Epidermal melanocyte (primary cell): ENCODE data around the gene RFC4.
"Not testable (repeated sequence)": the region's sequence is repeated elsewhere in the genome, so short reads cannot be mapped to it uniquely, and the experiment has no call there.

Experiments used
- DNase-seq: peaks from one replicate; pipeline ENCODE4 v3.0.0; 2011; ENCODE audit warnings: low spot score; ENCODE audit not compliant: insufficient read length

RFC4 gene

DNA sequence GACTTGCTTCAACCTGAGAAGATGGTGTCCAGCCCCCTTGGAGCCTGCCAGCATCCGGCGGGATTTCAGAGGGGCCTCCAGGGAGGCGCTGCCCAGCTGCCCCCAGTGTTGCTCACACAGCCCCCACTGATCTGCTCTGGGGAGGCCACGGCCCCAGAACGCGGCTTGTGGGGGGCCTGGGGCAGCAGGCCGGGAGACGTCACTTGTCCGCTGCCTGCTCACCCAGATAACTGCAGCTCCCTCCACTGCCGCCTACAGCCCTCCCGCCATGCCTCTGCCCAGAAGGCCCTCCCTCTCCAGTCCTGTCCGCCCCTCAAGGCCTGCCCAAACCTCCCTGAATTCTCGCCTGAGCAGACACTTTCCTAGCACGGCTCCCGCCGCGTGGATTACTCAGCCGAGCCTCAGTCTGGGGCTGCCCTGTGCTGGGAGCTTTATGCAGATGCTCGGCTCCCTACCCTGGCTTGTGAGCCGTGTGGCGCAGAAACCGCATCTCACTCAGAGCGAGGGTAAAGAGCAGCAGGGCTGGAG is 19.1 kb upstream of the RFC4 start:
- no peak for DNase-seq

DNA sequence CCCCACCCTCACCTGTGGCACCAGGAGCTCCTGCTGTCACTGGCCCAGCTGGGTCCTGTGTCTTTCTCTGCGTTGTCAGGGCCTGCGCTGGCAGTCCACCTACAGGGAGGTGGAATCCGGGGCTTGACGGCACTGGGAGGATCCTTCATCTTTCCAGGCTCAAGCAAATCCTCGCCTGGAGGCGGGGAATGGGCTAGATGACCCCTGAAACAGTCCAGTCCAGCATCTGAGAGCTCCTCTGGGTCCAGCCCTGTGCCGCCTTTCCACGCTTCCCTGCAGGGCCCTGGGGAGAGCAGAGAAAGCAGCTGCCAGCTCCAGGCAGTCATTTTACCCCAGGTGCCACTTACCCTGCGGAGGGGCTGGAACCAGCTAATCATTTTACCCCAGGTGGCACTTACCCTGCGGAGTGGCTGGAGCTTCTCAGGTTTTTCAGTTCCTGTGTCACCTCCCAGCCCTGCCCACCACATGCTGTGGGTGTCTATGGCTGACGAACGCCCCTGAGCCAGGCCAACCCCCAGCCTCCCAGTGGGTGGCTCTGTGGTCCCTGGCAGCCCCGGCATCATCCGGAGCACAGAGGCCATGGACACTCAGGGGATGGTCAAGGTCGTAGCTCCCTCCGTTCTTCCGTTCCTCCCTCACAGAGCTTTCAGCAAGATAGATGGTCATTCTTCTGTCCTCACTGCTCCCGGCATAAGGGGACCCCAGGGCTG is 18.3 kb upstream of the RFC4 start:
- no peak for DNase-seq

DNA sequence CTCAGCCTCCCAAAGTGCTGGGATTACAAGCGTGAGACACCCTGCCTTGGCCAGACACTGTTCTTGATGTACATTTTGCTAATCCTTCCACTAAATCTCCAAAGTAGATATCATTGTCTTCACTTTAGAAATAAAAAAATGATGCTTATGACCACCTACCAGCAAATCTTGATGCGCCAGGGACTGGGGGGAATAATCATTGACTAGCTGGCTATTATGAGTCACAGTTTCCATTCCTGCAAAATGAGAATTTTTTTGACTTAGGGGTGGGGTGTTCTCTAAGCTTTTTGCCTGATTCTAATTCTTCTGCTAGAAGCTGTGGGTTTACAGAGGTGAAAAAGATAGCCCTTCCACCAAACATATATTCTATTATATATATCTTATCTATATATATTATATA is 17.1 kb upstream of the RFC4 start:
- DNase-seq = no peak

DNA sequence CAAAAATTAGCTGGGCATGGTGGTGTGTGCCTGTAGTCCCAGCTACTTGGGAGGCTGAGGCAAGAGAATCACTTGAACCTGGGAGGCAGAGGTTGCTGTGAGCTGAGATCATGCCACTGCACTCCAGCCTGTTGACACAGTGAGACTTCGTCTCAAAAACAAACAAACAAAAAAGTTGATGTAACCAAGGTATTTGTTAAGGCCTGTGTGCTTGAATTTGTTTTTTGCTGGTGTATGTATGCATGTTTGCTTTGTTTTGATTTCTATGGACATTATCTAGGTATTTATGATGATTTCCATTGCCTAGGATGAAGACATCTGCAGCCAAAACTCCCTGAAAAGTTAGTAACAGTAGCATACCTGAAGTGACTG is 16.1 kb upstream of the RFC4 start:
- DNase-seq = not testable (repeated sequence)

DNA sequence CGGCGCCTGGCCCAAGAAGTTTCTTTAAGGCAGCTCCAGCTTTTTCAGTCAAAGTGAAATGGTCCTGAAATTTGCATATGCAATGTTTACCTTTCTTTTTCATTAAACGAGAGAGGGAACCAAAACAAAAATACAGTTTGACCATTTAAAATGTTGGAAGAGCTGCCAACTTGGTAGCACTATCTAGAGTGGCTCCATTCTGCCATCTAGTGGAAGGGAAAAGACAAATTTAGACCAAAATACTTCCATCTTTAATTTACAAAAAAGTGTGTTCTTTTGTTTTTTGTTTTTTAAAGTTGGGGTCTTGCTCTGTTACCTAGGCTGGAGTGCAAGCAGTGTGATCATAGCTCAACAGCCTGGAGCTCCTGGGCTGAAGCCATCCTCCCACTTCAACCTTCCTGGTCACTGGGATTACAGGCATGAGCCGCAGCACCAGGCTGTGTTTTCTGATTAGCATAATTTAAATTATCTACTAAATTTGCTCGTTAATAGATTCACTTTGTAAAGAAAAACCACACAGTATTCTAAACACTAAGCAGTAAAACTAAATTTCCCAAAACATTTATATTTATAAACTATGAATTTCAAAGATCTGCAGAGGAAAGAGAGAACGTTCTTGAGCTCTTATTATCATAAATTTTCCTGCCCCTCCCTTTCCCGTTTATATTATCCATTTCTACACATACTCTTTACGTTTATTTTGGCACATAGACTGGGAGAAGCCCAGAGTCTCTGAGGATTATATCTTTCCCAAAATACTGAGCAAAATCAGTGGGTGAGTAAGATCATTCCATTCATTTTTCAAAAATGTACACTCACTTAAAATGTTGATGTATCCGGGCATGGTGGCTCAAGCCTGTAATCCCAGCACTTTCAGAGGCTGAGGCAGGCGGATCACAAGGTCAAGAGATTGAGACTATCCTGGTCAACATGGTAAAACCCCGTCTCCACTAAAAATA is 15.4 kb upstream of the RFC4 start:
- DNase-seq = no peak

DNA sequence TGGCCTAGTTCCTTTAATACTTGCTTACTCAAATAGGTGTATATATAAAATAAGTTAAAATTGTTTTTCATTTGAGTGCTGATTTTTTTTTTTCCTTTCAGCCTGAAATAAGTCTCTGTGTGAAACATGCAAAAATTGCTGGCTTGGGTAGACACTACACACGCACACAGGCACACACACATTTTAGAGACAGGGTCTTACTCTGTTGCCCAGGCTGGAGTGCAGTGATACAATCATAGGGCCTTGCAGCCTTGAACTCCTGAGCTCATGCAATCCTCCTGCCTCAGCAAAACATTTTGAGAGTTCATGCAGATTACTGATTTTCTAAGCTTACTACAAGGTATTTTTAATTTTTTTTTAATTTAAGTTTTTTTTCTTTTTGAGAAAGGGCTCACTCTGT is 12.7 kb upstream of the RFC4 start:
- no peak for DNase-seq

DNA sequence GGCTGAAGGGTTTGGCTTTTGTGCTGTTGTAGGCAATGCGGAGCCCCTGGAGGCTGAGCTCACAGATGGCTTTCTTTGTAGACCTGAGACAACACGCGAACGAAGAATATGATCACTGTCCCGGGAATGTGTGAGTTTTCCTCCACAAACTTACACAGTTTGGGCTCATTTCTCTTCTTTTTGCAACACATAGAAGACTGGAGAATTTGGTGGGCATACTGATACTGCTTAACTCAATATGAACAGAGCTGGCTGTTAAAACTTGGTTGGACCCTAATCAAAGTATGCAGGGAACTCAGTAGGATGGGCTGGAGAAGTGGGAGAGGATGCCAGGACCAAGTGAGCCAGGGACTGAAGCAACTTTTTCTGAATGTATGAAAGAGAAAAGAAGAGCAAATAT is 12.2 kb upstream of the RFC4 start:
- no peak for DNase-seq

DNA sequence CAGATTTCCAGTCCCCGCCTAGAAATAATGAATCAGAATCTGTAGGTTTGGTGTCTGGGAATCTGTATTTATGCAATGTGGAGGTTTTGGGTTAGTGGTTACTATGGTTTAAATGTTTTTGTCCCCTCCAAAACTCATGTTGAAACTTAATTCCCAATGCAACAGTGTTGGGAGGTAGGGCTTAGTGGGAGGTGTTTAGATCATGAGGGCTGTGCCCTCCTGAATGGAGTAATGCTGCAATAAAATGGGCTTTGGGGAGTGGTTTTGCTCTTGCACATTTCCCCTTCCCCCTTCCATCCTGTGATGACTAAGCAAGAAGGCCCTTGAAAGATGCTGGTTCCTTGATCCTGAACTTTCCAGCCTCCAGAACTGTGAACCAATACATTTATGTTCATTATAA is 9.2 kb upstream of the RFC4 start:
- no peak for DNase-seq

DNA sequence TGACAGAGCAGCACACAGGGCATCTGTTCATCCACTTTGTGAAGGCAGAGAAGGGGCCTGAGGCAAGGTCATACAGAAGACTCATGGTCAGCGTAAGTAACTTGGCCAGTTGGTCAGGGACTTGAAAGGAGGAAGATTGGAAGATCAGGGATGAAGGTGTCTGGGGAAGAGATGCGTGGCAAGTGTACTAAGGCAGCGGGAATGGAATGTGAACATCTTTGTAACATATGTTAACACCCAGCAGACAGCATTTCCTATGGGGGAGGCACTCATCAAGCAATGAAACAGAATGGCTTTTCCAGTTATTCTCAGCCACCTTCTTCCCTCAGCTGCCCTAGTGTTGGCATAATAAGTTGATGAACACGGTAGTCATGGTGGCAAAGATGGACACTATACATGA is 7.8 kb upstream of the RFC4 start:
- no peak for DNase-seq

DNA sequence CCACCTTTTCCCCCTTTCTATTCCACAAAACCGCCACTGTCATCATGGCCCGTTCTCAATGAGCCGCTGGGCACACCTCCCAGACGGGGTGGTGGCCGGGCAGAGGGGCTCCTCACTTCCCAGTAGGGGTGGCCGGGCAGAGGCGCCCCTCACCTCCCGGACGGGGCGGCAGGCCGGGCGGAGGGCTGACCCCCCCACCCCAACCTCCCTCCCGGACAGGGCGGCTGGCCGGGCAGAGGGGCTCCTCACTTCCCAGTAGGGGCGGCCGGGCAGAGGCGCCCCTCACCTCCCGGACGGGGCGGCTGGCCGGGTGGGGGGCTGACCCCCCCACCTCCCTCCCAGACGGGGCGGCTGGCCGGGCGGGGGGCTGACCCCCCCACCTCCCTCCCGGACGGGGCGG is 5.0 kb upstream of the RFC4 start:
- not testable (repeated sequence) for DNase-seq

DNA sequence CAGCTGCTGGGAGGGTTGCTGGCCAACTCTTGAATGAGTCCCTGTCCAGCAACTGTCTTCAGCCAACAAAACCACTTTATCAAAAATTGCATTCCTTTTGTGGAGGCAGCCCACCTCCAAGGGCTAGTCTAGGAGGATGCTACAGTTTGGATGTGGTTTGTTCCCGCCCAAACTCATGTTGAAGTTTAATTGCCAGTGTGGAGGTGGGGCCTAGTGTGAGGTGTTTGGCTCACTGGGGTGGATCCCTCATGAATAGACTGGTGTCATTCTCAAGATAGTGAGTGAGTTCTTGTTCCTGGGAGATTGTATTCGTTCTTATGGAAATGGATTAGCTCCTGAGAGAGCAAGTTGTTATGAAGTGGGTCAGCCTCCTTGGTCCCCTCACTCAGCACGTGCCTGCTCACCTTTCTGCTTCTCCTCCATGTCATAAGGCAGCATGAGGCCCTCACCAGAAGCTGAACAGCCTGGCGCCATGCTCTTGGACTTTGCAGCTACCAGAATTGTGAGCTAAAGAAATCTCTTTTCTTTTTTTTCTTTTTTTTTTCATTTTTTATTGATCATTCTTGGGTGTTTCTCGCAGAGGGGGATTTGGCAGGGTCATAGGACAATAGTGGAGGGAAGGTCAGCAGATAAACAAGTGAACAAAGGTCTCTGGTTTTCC is 4.2 kb upstream of the RFC4 start:
- no peak for DNase-seq

DNA sequence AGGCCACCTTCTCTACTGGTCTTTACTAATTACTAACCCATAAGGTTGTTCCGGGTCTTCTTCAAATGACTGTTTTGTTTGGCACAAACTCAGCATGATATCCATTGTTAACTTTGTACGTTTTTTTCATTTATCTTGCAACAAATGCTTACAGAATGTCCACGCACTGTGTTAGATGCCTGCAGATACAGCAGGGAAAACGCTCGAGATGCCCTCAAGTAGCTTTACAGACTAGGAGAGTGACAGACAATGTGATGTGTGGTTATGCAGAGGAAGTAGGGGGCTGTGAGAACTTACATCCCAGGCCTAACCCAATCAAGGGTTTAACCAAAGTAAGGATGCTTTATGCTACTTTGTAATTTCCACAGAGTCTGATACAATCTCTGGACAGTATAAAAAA is 949 bp upstream of the RFC4 start:
- no peak for DNase-seq

DNA sequence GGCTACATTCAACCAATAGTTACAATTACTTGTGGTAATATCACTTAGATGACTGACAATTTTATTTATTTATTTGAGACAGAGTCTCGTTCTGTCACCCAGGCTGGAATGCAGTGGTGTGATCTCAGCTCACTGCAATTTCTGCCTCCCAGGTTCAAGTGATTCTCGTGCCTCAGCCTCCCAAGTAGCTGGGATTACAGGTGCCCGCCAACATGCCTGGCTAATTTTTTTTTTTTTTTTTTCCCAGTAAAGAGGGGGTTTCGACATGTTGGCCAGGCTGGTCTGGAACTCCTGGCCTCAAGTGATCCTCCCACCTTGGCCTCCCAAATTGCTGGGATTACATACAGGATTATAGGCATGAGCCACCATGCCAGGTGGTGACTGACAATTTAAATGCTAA is 2.8 kb downstream of the RFC4 start:
- not testable (repeated sequence) for DNase-seq

DNA sequence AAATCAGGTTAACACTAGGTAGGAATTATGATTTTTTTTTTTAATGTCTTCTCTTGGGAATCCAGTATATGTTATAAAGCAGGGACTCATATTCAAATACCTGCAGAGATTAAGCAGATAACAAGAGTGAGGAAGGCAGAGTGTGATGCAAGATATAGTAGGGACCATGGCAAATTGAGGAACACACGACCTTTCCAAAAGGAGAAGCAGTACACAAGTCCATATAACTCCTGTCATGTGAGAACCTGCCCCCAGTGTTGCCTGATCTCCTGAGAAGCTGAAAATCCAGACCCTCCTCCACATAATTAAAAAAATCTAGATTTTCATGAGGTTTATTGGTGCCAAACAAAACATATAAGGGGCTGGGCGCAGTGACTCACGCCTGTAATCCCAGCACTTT is 3.6 kb downstream of the RFC4 start:
- no peak for DNase-seq

DNA sequence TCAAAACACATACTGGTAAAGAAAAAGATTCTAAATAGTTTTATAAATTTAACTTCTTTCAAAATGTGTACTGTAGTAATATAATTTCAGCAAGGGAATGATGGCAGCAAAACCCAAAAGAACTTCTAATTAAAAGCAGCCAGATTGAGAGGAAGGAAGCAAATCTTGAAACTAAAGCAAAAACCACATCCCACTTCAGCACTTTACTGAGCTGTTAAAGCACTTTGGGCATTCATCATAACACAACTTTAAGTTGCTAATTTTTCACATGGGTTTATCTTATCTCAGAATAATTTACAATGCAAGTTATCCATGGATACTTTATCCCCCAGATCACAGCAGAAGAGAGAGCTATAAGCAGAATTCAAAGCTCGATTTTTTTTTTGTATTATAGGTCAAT is 6.0 kb downstream of the RFC4 start:
- DNase-seq = no peak

DNA sequence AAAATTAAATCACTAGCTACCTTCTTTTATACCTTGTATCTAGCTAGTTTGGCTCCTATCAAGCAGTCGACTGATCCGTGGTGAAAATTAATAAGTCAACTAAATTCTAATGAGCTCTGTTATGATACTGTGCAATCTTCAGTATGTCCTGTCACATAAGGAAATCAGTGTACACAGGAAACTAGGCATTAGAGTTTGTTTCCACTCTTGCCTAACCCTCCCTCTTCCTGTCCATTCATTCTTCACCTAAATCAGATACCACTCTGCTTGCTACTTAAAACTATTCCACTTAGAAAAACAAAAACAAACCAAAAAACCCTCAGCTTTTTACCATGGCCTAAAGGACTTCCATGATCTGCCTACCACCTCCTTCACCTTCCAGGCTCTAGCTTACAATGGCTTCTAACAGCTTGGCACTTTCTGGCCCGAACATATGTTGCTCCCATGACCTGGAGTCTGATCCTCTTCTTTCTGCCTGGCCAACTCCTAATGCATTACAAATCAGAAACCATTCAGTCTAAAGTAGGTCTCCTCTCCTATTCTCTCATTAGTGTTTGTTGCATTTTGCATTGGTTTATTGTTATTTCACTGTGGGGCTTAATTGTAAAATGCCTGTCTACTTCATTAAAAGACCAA is 7.9 kb downstream of the RFC4 start:
- no peak for DNase-seq

DNA sequence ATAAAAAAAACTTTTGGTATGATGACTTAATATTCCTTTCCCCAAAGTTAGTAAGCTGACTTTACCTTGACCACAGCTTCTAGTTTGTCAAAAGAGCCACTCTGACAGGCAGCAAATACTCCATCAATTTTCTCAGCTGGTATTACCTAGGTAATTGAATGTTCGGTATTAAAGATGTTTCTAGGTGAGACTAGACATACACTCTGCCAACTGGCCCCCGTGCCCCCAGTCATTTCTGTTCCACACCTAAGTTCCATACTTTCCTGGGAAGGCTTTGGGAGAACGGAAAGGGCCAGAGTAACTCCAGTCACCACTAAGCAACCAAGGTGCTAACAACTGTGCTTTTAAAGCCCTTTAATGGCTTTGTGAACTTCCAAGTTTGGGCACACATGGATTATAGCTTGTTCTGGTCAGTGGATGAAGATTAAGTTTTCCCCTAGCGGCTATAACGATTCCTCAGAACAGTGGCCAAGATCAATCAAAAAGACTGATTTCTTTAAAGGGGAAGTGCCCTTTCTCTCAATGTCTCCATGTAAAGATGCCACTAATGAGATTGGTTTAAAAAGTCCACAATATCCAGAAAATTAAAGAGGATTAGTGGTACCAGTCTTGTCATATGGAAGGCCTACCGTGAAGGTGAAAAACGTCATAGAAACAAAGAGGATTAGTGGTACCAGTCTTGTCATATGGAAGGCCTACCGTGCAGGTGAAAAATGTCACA is 15.9 kb downstream of the RFC4 start:
- DNase-seq = no peak

DNA sequence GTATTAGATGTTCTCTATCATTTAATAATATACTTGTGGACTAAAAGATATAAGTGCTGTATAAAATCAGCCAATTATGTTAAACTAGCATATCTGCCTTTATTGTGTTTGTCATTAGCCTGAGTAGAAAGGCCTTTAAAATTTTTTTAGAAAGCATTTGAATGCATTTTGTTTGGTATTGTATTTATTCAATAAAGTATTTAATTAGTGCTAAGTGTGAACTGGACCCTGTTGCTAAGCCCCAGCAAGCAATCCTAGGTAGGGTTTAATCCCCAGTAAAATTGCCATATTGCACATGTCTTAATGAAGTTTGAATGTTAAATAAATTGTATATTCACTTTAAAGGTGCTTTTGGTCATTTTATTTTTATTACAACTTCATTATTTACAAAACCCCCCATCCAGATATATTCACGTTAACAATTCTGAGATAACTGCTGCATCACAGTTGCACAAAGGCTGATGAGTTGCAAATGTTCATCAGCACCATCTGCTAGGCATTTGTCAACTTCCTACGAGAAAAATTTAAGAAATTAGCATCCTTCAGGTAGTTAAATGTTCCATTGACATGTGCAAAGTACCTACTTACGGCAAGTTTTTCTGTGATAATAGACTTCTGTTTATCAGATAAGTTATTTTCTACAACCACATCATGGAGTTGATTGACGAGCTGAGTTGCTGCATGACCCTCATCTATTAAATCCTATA is 16.6 kb downstream of the RFC4 start:
- DNase-seq = no peak

DNA sequence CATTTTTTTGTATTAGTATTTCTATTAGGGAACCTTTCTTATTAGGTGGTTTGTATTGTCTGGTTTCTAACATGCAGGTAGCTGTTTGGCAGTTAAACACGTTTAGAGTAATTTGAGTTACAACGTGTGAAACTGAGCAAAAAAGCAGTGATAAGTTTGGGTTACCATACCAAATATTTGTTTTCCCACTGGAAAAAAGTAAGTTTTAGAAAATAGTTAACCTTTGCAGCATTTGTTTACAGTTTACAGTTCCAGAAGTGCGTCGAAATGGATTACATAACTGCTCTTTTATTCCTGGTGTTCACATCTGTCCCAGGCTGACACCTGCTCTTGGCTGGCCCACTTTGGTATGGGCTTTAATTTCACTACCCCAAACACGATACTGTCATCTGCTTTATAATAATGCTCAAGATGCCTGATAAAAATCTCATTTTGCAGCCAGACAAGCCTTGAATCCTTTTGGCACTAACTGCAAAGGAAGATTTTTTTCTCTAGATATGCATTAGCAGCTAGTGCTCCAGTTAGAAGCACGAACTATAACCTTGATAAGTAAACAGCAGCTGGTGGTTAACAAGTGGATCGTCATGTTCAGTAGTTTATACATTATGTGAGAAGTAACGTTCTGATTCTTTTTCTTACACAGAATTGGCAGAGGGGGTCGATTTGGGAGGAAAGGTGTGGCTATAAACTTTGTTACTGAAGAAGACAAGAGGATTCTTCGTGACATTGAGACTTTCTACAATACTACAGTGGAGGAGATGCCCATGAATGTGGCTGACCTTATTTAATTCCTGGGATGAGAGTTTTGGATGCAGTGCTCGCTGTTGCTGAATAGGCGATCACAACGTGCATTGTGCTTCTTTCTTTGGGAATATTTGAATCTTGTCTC is 17.6 kb downstream of the RFC4 start:
- DNase-seq = no peak
